Right kidney (tissue), 1 donor: Measurements from ENCODE around the gene SPTLC3.

ENCODE experiments used
- DNase-seq: peaks from one replicate; pipeline ENCODE4 v3.0.0-alpha.2; 2016

Gene SPTLC3

GRCh38 chr20:13186043-13186774, 177.4 kb downstream of the SPTLC3 start:
- DNase-seq: no peak

GRCh38 chr20:13187899-13188298, 179.1 kb downstream of the SPTLC3 start:
- DNase-seq: no peak

GRCh38 chr20:13199279-13199678, 190.5 kb downstream of the SPTLC3 start:
- DNase-seq: no peak

GRCh38 chr20:13200767-13201500, 192.2 kb downstream of the SPTLC3 start:
- no peak for DNase-seq

- DNase-seq: no peak
Measured at GRCh38 chr20:13202565-13202964, 193.8 kb downstream of the SPTLC3 start.

- DNase-seq: no peak
Measured at GRCh38 chr20:13205425-13205824, 196.7 kb downstream of the SPTLC3 start.

GRCh38 chr20:13205848-13206434, 197.2 kb downstream of the SPTLC3 start:
- no peak for DNase-seq

- DNase-seq: no peak
Measured at GRCh38 chr20:13207016-13207415, 198.2 kb downstream of the SPTLC3 start.

GRCh38 chr20:13211956-13212618, 203.3 kb downstream of the SPTLC3 start:
- no peak for DNase-seq

GRCh38 chr20:13212750-13213149, 204.0 kb downstream of the SPTLC3 start:
- no peak for DNase-seq

- no peak for DNase-seq
Measured at GRCh38 chr20:13213335-13213734, 204.6 kb downstream of the SPTLC3 start.

- DNase-seq: no peak
Measured at GRCh38 chr20:13216533-13216932, 207.8 kb downstream of the SPTLC3 start.
